Osteoblast (primary cell): ENCODE results near the gene WNK3. TPM values are rescaled to one million over a fixed set of nuclear protein-coding genes. Genes with fewer than 3 reads are reported as not detected.
A peak's percentile ranks its signal among the peaks of the same experiment; 100 is the strongest.
"Not testable (repeated sequence)": the region's sequence is repeated elsewhere in the genome, so short reads cannot be mapped to it uniquely, and the experiment has no call there.

Source experiments
- DNase-seq: peaks from one replicate; pipeline ENCODE4 v3.0.0; 2011; ENCODE audit warnings: low spot score, mixed read lengths; ENCODE audit not compliant: insufficient read length; ENCODE audit errors: missing footprints
- H2AFZ ChIP-seq: 2 replicates; pipeline ENCODE4 v1.6.0; 2011; ENCODE audit warnings: mild to moderate bottlenecking, low read length
- H3K27ac ChIP-seq: 2 replicates; pipeline ENCODE4 v1.5.1; 2011; ENCODE audit warnings: mild to moderate bottlenecking, low read depth, low read length, moderate library complexity
- H3K27me3 ChIP-seq: 2 replicates; pipeline ENCODE4 v1.6.0; 2012; ENCODE audit warnings: mild to moderate bottlenecking, control low read depth, inconsistent platforms, low read length, moderate library complexity; ENCODE audit not compliant: insufficient read depth
- H3K36me3 ChIP-seq: 2 replicates; pipeline ENCODE4 v1.5.1; 2011; ENCODE audit warnings: mild to moderate bottlenecking, low read length, control low read depth, moderate library complexity; ENCODE audit not compliant: insufficient read depth
- H3K4me1 ChIP-seq: 2 replicates; pipeline ENCODE4 v1.5.1; 2011; ENCODE audit warnings: mild to moderate bottlenecking, low read length, control low read depth, moderate library complexity; ENCODE audit not compliant: insufficient read depth
- H3K4me2 ChIP-seq: 2 replicates; pipeline ENCODE4 v1.6.0; 2011; ENCODE audit warnings: mild to moderate bottlenecking, low read length; ENCODE audit not compliant: insufficient read depth
- H3K4me3 ChIP-seq: fragments of 200-600 bp; sonication (generic); 3 replicates; pipeline ENCODE4 v1.5.1; 2012; ENCODE audit warnings: mild to moderate bottlenecking, low read length, inconsistent platforms; ENCODE audit not compliant: insufficient read depth
- H3K79me2 ChIP-seq: 2 replicates; pipeline ENCODE4 v1.6.0; 2012; ENCODE audit warnings: mild to moderate bottlenecking, low read length, control low read depth, inconsistent platforms; ENCODE audit not compliant: insufficient read depth
- H3K9me3 ChIP-seq: 2 replicates; pipeline ENCODE4 v1.5.1; 2011; ENCODE audit warnings: low read depth, low read length, control low read depth
- H4K20me1 ChIP-seq: 2 replicates; pipeline ENCODE4 v1.6.0; 2012; ENCODE audit warnings: mild to moderate bottlenecking, low read length, control low read depth; ENCODE audit not compliant: insufficient read depth
- total RNA-seq: library from RNA; depleted of rRNA; stranded (reverse); fragments of >200 nt; gene quantifications from 2 replicates; pipeline ENCODE4 v1.2.3, GENCODE V29; 2012
- TF ChIP-seq, protein P1 (sequence below): IDR thresholded peaks from 2 replicates; pipeline ENCODE4 v1.5.1; 2011; ENCODE audit warnings: mild to moderate bottlenecking, low read depth, low read length, moderate library complexity; ENCODE audit errors: extremely low read depth

Gene WNK3
- 0.88 and 1.1 TPM in 2 replicates for total RNA-seq

DNA sequence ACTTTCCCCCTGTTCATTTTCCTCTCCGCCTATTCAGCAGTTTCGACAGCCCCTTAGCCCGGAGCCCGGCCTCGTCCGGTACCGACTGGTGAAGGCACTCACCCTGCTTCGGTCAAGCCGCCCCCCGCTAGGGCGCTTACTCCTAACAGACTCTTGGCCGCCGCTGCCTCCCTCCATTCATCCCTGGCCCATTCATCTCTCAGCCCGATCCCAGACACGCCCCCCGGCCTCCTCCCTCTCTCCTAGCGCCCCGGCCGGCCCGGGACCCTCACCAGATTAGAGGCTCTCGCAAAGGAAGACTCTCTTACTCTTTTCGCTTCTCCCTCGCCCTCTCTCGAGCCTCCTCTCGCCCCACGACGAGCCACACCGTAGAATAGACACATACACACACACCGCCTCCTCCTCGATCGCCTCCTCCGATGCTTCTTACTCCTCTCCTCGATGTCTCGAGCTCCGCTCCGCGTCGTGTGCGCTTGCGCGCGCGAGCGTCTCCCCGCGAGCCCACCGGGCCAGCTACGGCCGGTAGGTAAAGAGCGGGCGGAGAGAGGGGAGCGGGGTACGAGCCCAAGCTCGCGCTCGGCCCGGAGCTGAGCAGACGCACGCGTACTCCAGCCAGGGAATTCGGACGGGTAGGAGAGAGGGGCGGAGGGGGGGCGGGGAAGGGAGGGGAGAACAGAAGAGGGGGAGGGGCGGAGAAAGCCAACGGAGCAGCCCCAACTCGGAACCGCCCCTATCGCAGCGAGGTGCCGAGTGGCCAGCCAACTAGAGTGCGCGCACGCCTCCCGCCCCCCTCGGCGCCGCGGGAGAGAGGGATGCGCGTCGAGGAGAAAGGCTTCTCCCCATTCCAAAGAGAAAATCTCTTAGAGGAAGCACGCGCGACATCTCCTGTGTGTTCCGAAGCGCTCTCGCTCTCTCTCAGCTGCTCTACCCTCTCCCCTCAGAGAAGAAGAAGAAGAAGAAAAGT is at the start of gene WNK3:
Gene WNK3 (minus strand): TSS at position 633 of the 964 bp plus-strand sequence.
- peaks cover 22% of the 10 kb centered on the region for H3K27me3 ChIP-seq

DNA sequence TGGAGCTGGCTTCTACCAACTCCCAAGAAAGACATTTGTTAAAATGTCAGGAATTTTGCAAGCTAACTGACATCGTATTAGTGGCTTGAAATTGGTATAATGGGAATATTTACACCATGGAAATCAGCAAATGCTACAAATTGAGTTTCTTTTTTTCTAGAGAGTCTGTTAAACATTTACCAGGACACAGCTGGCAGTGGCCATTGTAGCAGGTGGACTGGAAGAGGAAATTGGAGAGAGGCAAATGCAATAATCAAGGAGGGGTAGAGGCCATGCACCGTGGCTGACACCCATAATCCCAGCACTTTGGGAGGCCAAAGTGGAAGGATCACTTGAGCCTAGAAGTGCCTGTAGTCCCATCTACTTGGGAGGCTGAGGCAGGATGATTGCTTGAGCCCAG is 49.4 kb upstream of the WNK3 start:
- H2AFZ ChIP-seq, result no peak overlapping the region
- H3K4me1 ChIP-seq, result no peaks in the 10 kb centered on the region
- no peaks in the 10 kb centered on the region for H3K9me3 ChIP-seq
- no peak for DNase-seq
- no peaks in the 10 kb centered on the region for H4K20me1 ChIP-seq
- no peak overlapping the region for H3K4me2 ChIP-seq
- no peaks in the 10 kb centered on the region for H3K27me3 ChIP-seq
- no peak overlapping the region for H3K4me3 ChIP-seq
- no peaks in the 10 kb centered on the region for H3K79me2 ChIP-seq
- no peaks in the 10 kb centered on the region for H3K36me3 ChIP-seq
- H3K27ac ChIP-seq, result no peak overlapping the region
- TF ChIP-seq, protein P1, sequence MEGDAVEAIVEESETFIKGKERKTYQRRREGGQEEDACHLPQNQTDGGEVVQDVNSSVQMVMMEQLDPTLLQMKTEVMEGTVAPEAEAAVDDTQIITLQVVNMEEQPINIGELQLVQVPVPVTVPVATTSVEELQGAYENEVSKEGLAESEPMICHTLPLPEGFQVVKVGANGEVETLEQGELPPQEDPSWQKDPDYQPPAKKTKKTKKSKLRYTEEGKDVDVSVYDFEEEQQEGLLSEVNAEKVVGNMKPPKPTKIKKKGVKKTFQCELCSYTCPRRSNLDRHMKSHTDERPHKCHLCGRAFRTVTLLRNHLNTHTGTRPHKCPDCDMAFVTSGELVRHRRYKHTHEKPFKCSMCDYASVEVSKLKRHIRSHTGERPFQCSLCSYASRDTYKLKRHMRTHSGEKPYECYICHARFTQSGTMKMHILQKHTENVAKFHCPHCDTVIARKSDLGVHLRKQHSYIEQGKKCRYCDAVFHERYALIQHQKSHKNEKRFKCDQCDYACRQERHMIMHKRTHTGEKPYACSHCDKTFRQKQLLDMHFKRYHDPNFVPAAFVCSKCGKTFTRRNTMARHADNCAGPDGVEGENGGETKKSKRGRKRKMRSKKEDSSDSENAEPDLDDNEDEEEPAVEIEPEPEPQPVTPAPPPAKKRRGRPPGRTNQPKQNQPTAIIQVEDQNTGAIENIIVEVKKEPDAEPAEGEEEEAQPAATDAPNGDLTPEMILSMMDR, result no peak

More for the DNA sequence above, at the start of gene WNK3:
- no peaks in the 10 kb centered on the region for H3K79me2 ChIP-seq
- peak within 1 kb of the TSS; percentile 78 for H2AFZ ChIP-seq
- no peaks in the 10 kb centered on the region for H3K36me3 ChIP-seq
- peak within 1 kb of the TSS; percentile 69 for H3K4me2 ChIP-seq
- H4K20me1 ChIP-seq, result no peaks in the 10 kb centered on the region
- DNase-seq, result peak; percentile 69
- TF ChIP-seq, protein P1, result no peak
- peaks cover 4% of the 10 kb centered on the region for H3K4me1 ChIP-seq
- H3K27ac ChIP-seq, result no peak within 1 kb of the TSS
- H3K9me3 ChIP-seq, result no peaks in the 10 kb centered on the region
- peak within 1 kb of the TSS; percentile 64 for H3K4me3 ChIP-seq

DNA sequence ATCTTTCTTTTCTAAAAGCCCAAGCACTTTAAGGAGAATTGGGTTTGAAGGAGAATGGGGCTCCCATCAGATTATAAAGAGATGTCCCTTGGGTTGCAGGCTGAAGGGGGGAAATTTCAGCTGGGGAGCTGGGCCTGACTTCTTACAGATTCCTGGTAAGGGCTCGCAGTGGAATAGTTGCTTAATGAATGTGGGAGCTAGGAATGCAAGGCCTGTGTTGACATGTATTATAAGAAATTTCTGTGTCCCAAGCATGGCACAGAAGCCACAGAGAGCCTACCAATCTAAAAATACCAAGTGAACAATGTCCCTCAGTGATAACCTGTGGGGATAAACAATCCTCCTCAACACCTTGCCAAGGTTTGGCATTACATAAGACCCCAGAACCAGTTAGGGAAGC is 39.3 kb upstream of the WNK3 start:
- H3K36me3 ChIP-seq, result no peaks in the 10 kb centered on the region
- H3K27me3 ChIP-seq, result no peaks in the 10 kb centered on the region
- no peaks in the 10 kb centered on the region for H3K4me1 ChIP-seq
- TF ChIP-seq, protein P1, result no peak
- no peak for DNase-seq
- no peak overlapping the region for H3K4me2 ChIP-seq
- no peaks in the 10 kb centered on the region for H3K79me2 ChIP-seq
- no peak overlapping the region for H3K27ac ChIP-seq
- H3K4me3 ChIP-seq, result no peak overlapping the region
- no peaks in the 10 kb centered on the region for H4K20me1 ChIP-seq
- H2AFZ ChIP-seq, result no peak overlapping the region
- no peaks in the 10 kb centered on the region for H3K9me3 ChIP-seq

DNA sequence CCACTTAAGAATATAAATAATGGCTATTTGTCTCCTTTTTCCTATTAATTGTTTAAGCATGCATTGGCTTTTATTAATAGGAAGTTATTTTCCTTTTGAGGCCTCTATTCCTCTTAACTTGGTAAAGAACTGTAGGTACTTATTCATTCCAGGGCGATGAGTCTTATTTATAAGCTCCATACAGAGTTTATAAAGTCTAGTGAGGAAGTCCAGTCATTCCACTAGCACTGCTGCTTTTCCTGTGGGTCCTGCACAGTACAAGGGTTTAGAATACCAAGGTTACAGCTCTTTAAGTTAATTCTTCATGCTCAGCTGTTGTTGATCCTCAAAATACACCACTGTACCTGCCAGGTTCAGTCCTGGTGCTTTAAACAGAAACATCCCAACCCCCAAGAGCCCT is 28.5 kb upstream of the WNK3 start:
- no peaks in the 10 kb centered on the region for H3K4me1 ChIP-seq
- no peaks in the 10 kb centered on the region for H3K9me3 ChIP-seq
- no peak overlapping the region for H3K4me2 ChIP-seq
- no peaks in the 10 kb centered on the region for H3K27me3 ChIP-seq
- H4K20me1 ChIP-seq, result no peaks in the 10 kb centered on the region
- TF ChIP-seq, protein P1, result no peak
- H3K79me2 ChIP-seq, result no peaks in the 10 kb centered on the region
- H2AFZ ChIP-seq, result no peak overlapping the region
- no peak overlapping the region for H3K4me3 ChIP-seq
- H3K36me3 ChIP-seq, result no peaks in the 10 kb centered on the region
- no peak overlapping the region for H3K27ac ChIP-seq
- DNase-seq, result peak; percentile 56

DNA sequence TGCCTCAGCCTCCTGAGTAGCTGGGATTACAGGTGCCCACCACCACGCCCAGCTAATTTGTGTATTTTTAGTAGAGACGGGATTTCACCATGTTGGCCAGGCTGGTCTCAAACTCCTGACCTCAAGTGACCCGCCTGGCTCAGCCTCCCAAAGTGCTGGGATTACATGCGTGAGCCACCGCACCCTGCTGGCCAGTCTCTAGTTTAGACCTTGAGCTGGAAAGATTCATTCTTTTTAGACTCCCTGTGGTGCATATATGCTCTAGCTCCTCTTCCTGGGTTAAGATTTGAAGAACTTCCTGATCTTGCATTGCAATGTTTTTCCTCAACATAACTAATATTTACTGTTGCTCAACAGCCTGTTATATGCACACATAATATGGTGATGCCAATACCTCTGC is 26.8 kb upstream of the WNK3 start:
- H4K20me1 ChIP-seq, H3K4me2 ChIP-seq, H3K27ac ChIP-seq, H3K79me2 ChIP-seq, H3K36me3 ChIP-seq, H3K4me1 ChIP-seq, H2AFZ ChIP-seq, DNase-seq, H3K9me3 ChIP-seq, H3K27me3 ChIP-seq, H3K4me3 ChIP-seq: not testable (repeated sequence)
